CD8-positive, alpha-beta memory T cell (primary cell): ENCODE measurements around the gene GPR33. TPM values are rescaled to one million over a fixed set of nuclear protein-coding genes. Genes with fewer than 3 reads are reported as not detected.
"Not testable (repeated sequence)": the region's sequence is repeated elsewhere in the genome, so short reads cannot be mapped to it uniquely, and the experiment has no call there.

Experiments used
- CTCF ChIA-PET: fragments of 350-600 bp; sonication (Branson Sonifier 250); formaldehyde crosslinking; loops from one replicate; lab custom pipeline; 2021; ENCODE audit warnings: antibody characterized with exemption; lab: Charles Lee
- POLR2A ChIA-PET: fragments of 350-600 bp; sonication (Branson Sonifier 250); formaldehyde crosslinking; loops from one replicate; lab custom pipeline; 2021; ENCODE audit warnings: antibody characterized with exemption; lab: Charles Lee
- DNase-seq, 5 donors: peaks; one replicate each; pipeline versions ENCODE4 v3.0.0 to v3.0.0-alpha.2; 2020 to 2022; ENCODE audit warnings: mixed read lengths in 1 of 5
- H3K27ac ChIP-seq: one replicate; pipeline ENCODE4 v1.7.0; 2013; ENCODE audit warnings: low read depth, mild to moderate bottlenecking, low read length, moderate library complexity
- H3K27me3 ChIP-seq: 2 replicates; pipeline ENCODE4 v1.7.0; 2013; ENCODE audit warnings: low read length, mild to moderate bottlenecking; ENCODE audit not compliant: insufficient read depth, poor library complexity, severe bottlenecking
- H3K36me3 ChIP-seq: 2 replicates; pipeline ENCODE4 v1.7.0; 2013; ENCODE audit warnings: mild to moderate bottlenecking, low read length, moderate library complexity; ENCODE audit not compliant: insufficient read depth
- H3K4me1 ChIP-seq: 2 replicates; pipeline ENCODE4 v1.7.0; 2013; ENCODE audit warnings: mild to moderate bottlenecking, low read length, moderate library complexity; ENCODE audit not compliant: insufficient read depth
- H3K4me3 ChIP-seq: 2 replicates; pipeline ENCODE4 v1.7.0; 2013; ENCODE audit warnings: mild to moderate bottlenecking, low read length
- H3K9me3 ChIP-seq: 2 replicates; pipeline ENCODE4 v1.7.0; 2013; ENCODE audit warnings: mild to moderate bottlenecking, low read length
- H3K27ac Mint-ChIP-seq, 8 donors: one replicate each; pipeline ENCODE4 v1.8.0; 2020 to 2021; ENCODE audit warnings: mixed read lengths in 8 of 8, mild to moderate bottlenecking in 6 of 8, inconsistent platforms in 3 of 8, moderate library complexity in 3 of 8
- H3K27me3 Mint-ChIP-seq, 2 donors: one replicate each; pipeline ENCODE4 v1.8.0; 2020 to 2021; ENCODE audit warnings: mixed read lengths in 2 of 2, mild to moderate bottlenecking in 1 of 2, moderate library complexity in 1 of 2
- H3K36me3 Mint-ChIP-seq, 3 donors: one replicate each; pipeline ENCODE4 v1.8.0; 2020 to 2021; ENCODE audit warnings: mixed read lengths in 3 of 3, inconsistent platforms in 1 of 3, mild to moderate bottlenecking in 1 of 3
- H3K4me1 Mint-ChIP-seq, 3 donors: one replicate each; pipeline ENCODE4 v1.8.0; 2020 to 2021; ENCODE audit warnings: mixed read lengths in 3 of 3, inconsistent platforms in 1 of 3, mild to moderate bottlenecking in 1 of 3
- H3K4me3 Mint-ChIP-seq, 7 donors: one replicate each; pipeline ENCODE4 v1.8.0; 2020 to 2021; ENCODE audit warnings: mixed read lengths in 7 of 7, mild to moderate bottlenecking in 6 of 7, moderate library complexity in 4 of 7, inconsistent platforms in 2 of 7
- H3K9me3 Mint-ChIP-seq, 5 donors: one replicate each; pipeline ENCODE4 v1.8.0; 2020 to 2022; ENCODE audit warnings: mixed read lengths in 5 of 5, mild to moderate bottlenecking in 3 of 5, moderate library complexity in 2 of 5, inconsistent platforms in 1 of 5
- polyA plus RNA-seq: library from polyadenylated mRNA; unstranded; fragments of 300-500 nt; fragmentation: Illumina TruSeq; gene quantifications from one replicate; pipeline ENCODE4 v1.2.3, GENCODE V29; 2021
- total RNA-seq, 2 experiments: library from RNA; stranded (reverse); gene quantifications; one replicate each; pipeline ENCODE4 v1.2.3, GENCODE V29; 2021

The GPR33 gene
- total and polyA plus RNA-seq, 3 experiments from 2014 or later: not detected

DNA sequence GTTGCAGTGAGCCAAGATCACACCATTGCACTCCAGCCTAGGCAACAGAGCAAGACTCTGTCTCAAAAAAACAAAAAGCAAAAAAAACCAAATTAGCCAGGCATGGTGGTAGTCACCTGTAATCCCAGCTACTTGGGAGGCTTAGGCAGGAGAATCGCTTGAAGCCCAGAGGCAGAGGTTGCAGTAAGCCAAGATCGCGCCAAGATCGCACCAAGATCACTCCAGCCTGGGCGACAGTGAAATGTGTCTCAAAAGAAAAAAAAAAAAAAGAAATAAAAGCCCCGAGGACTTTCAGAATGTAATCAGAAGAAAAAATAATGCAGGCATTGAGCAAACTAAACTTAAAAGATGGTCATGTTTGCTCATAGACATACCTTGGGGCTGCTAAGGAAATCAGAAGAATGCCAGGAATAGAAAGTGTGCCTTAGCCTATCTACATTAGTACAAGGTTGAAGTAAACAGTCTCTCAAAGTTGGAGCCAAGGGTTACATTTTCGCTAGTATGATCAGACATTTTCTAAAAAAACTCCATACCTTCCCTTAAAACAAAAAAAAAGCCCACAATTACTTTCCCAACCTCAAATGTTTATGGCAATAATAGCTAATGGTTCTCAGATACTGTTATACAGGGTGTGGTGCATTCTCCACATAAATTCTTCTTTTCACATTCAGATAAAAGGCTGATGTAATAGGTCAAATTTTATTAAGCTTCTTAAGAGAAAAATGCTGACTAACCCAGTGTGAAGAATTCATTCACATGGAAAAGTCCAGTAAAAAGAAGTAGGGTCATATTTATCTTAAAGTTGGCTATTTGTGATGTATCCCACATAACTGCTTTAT is 46.3 kb downstream of the GPR33 start:
- H3K4me3 Mint-ChIP-seq: no peak overlapping the region
- no peak for DNase-seq
- no peaks in the 10 kb centered on the region for H3K27me3 Mint-ChIP-seq
- Histone ChIP-seq H3K27me3 (no peaks in the 10 kb centered on the region), H3K4me3 (no peak overlapping the region), H3K27ac (no peak overlapping the region), H3K4me1 (no peaks in the 10 kb centered on the region), H3K36me3 (no peaks in the 10 kb centered on the region), H3K9me3 (no peaks in the 10 kb centered on the region)
- POLR2A ChIA-PET: no interaction called here
- H3K9me3 Mint-ChIP-seq: no peaks in the 10 kb centered on the region
- H3K27ac Mint-ChIP-seq: no peak overlapping the region
- H3K4me1 Mint-ChIP-seq: no peaks in the 10 kb centered on the region
- CTCF ChIA-PET: no interaction called here
- H3K36me3 Mint-ChIP-seq: peaks cover 6 to 18% (median 12%) of the 10 kb centered on the region in 3 donors

DNA sequence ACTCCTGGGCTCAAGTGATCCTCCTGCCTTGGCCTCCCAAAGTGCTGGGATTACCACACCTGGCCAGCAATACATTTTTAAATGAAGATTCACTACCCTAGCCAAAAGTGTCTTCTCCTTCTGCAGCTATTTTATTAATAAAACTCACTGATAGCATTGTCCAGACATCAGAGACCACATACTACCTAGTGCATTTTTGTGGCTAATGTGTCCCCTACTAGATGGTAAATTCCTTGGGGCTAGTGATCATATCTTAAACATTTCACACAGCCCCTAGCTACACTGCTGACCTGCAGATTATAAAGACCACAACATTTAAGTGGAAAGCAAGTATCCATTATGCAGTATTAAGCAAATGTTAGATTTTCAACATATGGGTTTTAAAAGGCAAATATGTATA is 47.6 kb downstream of the GPR33 start:
- Mint-ChIP-seq H3K4me3 (no peak overlapping the region), H3K4me1 (no peaks in the 10 kb centered on the region), H3K9me3 (no peaks in the 10 kb centered on the region), H3K36me3 (peaks cover 2 to 13% (median 3%) of the 10 kb centered on the region in 3 donors), H3K27me3 (no peaks in the 10 kb centered on the region), H3K27ac (no peak overlapping the region)
- DNase-seq: no peak
- Histone ChIP-seq H3K4me1 (no peaks in the 10 kb centered on the region), H3K9me3 (no peaks in the 10 kb centered on the region), H3K27ac (no peak overlapping the region), H3K4me3 (no peak overlapping the region), H3K27me3 (no peaks in the 10 kb centered on the region), H3K36me3 (no peaks in the 10 kb centered on the region)
- ChIA-PET POLR2A (no interaction called here), CTCF (no interaction called here)

DNA sequence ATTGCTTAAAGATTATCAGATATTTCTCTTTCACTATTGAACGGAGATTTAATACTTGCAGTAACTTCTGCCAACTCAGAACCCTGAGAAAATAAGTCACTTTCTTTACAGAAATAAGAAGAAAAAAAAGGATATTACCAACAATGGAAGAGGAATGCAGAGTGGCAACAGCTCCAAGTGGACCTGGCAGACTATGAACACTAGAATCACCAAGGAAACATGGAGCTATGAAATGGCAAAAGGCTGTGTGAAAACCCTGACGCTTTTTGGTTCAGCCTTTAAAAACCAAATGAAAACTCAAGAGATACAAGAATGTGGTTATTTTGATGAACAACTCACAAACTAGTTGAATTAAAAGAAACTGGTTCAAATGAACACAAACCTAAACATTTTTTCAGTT is 48.3 kb downstream of the GPR33 start:
- H3K9me3 Mint-ChIP-seq: no peaks in the 10 kb centered on the region
- no peaks in the 10 kb centered on the region for H3K4me1 Mint-ChIP-seq
- no peaks in the 10 kb centered on the region for H3K4me1 ChIP-seq
- H3K27ac ChIP-seq: no peak overlapping the region
- ChIA-PET POLR2A (no interaction called here), CTCF (no interaction called here)
- H3K36me3 Mint-ChIP-seq: peaks cover 2 to 13% (median 3%) of the 10 kb centered on the region in 3 donors
- DNase-seq: no peak
- H3K4me3 Mint-ChIP-seq: no peak overlapping the region
- H3K27ac Mint-ChIP-seq: no peak overlapping the region
- no peaks in the 10 kb centered on the region for H3K27me3 ChIP-seq
- H3K9me3 ChIP-seq: no peaks in the 10 kb centered on the region
- no peak overlapping the region for H3K4me3 ChIP-seq
- H3K27me3 Mint-ChIP-seq: no peaks in the 10 kb centered on the region
- no peaks in the 10 kb centered on the region for H3K36me3 ChIP-seq

DNA sequence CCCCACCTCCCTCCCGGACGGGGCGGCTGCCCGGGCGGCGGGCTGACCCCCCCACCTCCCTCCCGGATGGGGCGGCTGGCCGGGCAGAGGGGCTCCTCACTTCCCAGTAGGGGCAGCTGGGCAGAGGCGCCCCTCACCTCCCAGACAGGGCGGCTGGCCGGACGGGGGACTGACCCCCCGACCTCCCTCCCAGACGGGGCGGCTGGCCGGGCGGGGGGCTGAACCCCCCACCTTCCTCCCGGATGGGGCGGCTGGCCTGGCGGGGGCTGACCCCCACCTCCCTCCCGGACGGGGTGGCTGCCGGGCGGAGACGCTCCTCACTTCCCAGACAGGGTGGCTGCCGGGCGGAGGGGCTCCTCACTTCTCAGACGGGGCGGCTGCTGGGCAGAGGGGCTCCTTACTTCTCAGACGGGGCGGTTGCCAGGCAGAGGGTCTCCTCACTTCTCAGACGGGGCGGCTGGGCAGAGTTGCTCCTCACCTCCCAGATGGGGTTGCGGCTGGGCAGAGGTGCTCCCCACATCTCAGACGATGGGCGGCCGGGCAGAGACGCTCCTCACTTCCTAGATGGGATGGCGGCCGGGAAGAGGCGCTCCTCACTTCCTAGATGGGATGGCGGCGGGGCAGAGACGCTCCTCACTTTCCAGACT is 50.7 kb downstream of the GPR33 start:
- POLR2A ChIA-PET, H3K4me3 ChIP-seq, H3K27ac ChIP-seq, H3K27ac Mint-ChIP-seq, H3K4me1 ChIP-seq, H3K4me3 Mint-ChIP-seq, CTCF ChIA-PET, H3K9me3 ChIP-seq, H3K27me3 Mint-ChIP-seq, H3K36me3 ChIP-seq, H3K4me1 Mint-ChIP-seq, H3K9me3 Mint-ChIP-seq, H3K27me3 ChIP-seq, DNase-seq: not testable (repeated sequence)
- H3K36me3 Mint-ChIP-seq: peaks cover 3 to 12% (median 4%) of the 10 kb centered on the region in 3 donors

DNA sequence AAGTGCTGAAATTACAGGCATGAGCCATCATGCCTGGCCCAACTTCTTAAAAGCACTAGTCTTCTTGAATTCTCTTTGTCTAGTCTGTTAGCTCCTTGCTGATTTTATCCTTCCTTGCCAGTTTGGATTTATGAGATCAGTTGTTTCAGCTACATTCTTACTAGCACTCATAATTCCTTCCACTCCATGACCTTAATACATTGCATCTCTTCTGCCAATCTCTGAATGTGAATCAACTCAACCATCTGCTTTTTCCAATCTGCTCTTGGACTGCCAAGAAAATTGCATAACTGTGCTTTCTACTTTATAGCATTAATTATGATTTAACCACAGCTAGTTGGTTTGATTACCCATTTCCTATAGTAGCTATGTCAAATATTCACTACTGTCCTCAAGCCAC is 52.6 kb downstream of the GPR33 start:
- H3K36me3 ChIP-seq: no peaks in the 10 kb centered on the region
- Mint-ChIP-seq H3K4me3 (no peak overlapping the region), H3K36me3 (peaks cover 3 to 12% (median 4%) of the 10 kb centered on the region in 3 donors), H3K27me3 (peaks cover 0 to 2% of the 10 kb centered on the region in 2 donors), H3K9me3 (peaks cover 0 to 6% (median 0%) of the 10 kb centered on the region in 5 donors), H3K4me1 (no peaks in the 10 kb centered on the region), H3K27ac (no peak overlapping the region)
- no peak for DNase-seq
- ChIA-PET POLR2A (no interaction called here), CTCF (interaction anchor here (2.2 kb wide), 1 partner anchor 15 kb away, joined by 6 read pairs; the partner anchor contains the start of gene HEATR5A)
- H3K27ac ChIP-seq: no peak overlapping the region
- no peaks in the 10 kb centered on the region for H3K27me3 ChIP-seq
- no peaks in the 10 kb centered on the region for H3K9me3 ChIP-seq
- H3K4me3 ChIP-seq: no peak overlapping the region
- H3K4me1 ChIP-seq: no peaks in the 10 kb centered on the region

Other genes with a start within 250 kb of the GPR33 start
- 10 to 100 TPM; 12.7 to 13.8 TPM for gene HEATR5A, start 67.5 kb downstream of the GPR33 start, total RNA-seq
- 6.1 TPM for gene HEATR5A, start 67.5 kb downstream of the GPR33 start, polyA plus RNA-seq
- gene DTD2, start 30.5 kb downstream of the GPR33 start, total RNA-seq: 10 to 100 TPM; 28.4 to 28.7 TPM
- 18.0 TPM for gene DTD2, start 30.5 kb downstream of the GPR33 start, polyA plus RNA-seq
- gene NUBPL, start 73.4 kb upstream of the GPR33 start, total RNA-seq: 10 to 100 TPM; 10.9 to 13.0 TPM
- gene NUBPL, start 73.4 kb upstream of the GPR33 start, polyA plus RNA-seq: 5.2 TPM